Measurements from ENCODE around the gene HEPH. TPM values are rescaled to one million over a fixed set of nuclear protein-coding genes. Genes with fewer than 3 reads are reported as not detected.

Gene HEPH
- total and polyA plus RNA-seq, 9 of the 15 experiments (the other 6 are each of a cell fraction or from before 2014, with no cell fraction given): 22.4 to 67.6 (median 42.9) TPM

DNA sequence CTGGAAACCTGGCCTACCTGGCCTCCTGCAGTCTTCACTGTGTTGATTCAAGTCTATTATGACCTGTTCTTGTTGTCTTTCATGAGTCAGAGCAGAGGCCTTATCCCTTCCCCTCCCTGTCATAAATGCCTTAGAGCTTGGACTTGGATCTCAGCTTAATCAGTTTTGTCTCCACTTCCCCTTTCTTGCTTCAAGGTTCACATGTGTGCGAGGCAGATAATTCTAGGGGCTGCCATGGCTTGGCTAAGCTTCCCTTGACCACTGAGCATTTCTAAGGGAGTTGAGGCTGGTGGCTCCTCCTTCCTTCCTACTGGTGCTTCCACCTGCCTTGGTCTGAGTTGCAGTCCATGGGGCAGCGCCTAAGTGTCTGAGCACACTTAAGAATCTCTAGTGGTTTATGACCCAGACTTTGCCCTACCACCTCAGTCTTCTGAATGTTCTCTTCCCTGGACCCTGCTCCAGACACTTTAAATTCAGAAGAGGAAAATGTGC is 1.7 kb upstream of the HEPH start (continued):
- TF ChIP-seq, protein P1, sequence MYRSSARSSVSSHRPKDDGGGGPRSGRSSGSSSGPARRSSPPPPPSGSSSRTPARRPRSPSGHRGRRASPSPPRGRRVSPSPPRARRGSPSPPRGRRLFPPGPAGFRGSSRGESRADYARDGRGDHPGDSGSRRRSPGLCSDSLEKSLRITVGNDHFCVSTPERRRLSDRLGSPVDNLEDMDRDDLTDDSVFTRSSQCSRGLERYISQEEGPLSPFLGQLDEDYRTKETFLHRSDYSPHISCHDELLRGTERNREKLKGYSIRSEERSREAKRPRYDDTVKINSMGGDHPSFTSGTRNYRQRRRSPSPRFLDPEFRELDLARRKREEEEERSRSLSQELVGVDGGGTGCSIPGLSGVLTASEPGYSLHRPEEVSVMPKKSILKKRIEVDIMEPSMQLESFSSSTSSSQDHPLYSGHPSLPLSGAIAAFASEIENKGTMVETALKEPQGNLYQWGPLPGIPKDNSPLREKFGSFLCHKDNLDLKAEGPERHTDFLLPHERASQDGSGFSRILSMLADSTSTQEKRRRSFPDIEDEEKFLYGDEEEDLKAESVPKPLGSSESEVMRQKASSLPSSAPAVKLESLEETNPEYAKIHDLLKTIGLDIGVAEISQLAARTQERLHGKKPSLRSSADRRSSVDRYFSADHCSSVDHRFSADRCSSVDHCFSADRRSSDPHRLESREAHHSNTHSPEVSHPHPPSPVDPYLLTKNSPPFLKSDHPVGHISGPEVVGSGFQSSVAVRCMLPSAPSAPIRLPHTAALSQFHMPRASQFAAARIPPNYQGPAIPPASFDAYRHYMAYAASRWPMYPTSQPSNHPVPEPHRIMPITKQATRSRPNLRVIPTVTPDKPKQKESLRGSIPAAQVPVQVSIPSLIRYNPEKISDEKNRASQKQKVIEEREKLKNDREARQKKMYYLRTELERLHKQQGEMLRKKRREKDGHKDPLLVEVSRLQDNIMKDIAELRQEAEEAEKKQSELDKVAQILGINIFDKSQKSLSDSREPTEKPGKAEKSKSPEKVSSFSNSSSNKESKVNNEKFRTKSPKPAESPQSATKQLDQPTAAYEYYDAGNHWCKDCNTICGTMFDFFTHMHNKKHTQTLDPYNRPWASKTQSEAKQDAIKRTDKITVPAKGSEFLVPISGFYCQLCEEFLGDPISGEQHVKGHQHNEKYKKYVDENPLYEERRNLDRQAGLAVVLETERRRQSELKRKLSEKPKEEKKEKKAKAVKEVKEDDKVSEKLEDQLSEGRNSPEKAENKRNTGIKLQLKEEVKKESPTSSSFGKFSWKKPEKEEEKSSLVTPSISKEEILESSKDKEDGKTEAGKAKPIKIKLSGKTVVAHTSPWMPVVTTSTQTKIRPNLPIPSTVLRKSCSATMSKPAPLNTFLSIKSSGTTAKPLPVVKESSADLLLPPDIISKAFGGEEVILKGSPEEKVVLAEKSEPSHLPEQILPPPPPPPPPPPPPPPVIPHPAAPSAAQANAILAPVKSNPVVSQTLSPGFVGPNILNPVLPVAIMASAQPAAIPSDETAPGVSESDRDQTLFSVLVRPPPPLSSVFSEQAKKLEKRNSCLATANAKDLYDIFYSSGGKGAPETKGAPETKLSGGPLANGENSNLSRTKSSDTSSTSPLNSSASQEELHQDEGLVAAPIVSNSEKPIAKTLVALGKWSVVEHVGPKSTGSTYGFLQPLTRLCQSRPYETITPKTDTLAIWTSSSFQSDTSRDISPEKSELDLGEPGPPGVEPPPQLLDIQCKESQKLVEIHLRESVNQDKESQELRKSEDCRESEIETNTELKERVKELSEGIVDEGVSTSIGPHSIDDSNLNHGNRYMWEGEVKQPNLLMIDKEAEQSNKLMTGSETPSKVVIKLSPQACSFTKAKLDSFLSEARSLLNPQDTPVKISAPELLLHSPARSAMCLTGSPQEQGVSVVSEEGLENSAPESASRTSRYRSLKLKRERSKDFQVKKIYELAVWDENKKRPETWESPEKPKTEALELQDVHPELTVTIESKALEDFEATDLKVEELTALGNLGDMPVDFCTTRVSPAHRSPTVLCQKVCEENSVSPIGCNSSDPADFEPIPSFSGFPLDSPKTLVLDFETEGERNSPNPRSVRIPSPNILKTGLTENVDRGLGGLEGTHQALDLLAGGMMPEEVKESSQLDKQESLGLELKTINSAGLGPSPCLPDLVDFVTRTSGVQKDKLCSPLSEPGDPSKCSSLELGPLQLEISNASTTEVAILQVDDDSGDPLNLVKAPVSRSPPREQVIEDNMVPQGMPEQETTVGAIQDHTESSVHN (IDR thresholded peaks at IDR 0.05; ENCODE audit: borderline replicate concordance in 1 of 2, low read depth in 1 of 2): no peak
- TF ChIP-seq NFIX (CRISPR knock-in tag; IDR thresholded peaks at IDR 0.05; ENCODE audit: low read depth) (no peak), ZNF717 (CRISPR knock-in tag; IDR thresholded peaks at IDR 0.05) (no peak), ZKSCAN8 (CRISPR knock-in tag; IDR thresholded peaks at IDR 0.05) (no peak), KLF16 (IDR thresholded peaks at IDR 0.05) (peak; percentile 81), JUND (IDR thresholded peaks at IDR 0.05; ENCODE audit: borderline replicate concordance, low read depth, low read length) (peak; percentile 83), JUND (tag; IDR thresholded peaks at IDR 0.05; ENCODE audit: borderline replicate concordance, low read depth, low read length) (peak; percentile 84), RBFOX2 (IDR thresholded peaks at IDR 0.05; ENCODE audit: low read depth, low read length) (peak; percentile 58), SETDB1 (IDR thresholded peaks at IDR 0.05; ENCODE audit: low read length) (no peak), MYC (IDR thresholded peaks at IDR 0.05; ENCODE audit: low read depth, low read length) (peak; percentile 58), MYC (CRISPR knock-in tag; IDR thresholded peaks at IDR 0.05; ENCODE audit: borderline replicate concordance, low read depth) (no peak), SP1 (CRISPR knock-in tag; IDR thresholded peaks at IDR 0.05) (peak; percentile 49; the same call in 1 of the 2 replicates), ZNF583 (CRISPR knock-in tag; IDR thresholded peaks at IDR 0.05) (no peak), PHF21A (IDR thresholded peaks at IDR 0.05; ENCODE audit: borderline replicate concordance, low read depth) (no peak), DIDO1 (tag; IDR thresholded peaks at IDR 0.05; ENCODE audit: low read depth) (no peak), CHCHD3 (CRISPR knock-in tag; IDR thresholded peaks at IDR 0.05) (no peak), MCM3 (IDR thresholded peaks at IDR 0.05) (no peak), IRF2 (CRISPR knock-in tag; IDR thresholded peaks at IDR 0.05) (no peak)
- TF ChIP-seq, protein P2, sequence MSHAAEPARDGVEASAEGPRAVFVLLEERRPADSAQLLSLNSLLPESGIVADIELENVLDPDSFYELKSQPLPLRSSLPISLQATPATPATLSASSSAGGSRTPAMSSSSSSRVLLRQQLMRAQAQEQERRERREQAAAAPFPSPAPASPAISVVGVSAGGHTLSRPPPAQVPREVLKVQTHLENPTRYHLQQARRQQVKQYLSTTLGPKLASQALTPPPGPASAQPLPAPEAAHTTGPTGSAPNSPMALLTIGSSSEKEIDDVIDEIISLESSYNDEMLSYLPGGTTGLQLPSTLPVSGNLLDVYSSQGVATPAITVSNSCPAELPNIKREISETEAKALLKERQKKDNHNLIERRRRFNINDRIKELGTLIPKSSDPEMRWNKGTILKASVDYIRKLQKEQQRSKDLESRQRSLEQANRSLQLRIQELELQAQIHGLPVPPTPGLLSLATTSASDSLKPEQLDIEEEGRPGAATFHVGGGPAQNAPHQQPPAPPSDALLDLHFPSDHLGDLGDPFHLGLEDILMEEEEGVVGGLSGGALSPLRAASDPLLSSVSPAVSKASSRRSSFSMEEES (CRISPR knock-in tag; IDR thresholded peaks at IDR 0.05): no peak
- TF ChIP-seq, protein P3, sequence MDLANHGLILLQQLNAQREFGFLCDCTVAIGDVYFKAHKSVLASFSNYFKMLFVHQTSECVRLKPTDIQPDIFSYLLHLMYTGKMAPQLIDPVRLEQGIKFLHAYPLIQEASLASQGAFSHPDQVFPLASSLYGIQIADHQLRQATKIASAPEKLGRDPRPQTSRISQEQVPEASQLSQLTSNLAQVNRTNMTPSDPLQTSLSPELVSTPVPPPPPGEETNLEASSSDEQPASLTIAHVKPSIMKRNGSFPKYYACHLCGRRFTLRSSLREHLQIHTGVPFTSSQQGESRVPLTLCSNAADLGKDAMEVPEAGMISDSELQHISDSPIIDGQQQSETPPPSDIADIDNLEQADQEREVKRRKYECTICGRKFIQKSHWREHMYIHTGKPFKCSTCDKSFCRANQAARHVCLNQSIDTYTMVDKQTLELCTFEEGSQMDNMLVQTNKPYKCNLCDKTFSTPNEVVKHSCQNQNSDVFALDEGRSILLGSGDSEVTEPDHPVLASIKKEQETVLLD (IDR thresholded peaks at IDR 0.05): no peak
